ENCODE measurements around the gene DAP.

- TF ChIP-seq POLR2A (IDR thresholded peaks at IDR 0.05) = no peak
- TF ChIP-seq CTCF (IDR thresholded peaks at IDR 0.05) = no peak
Observed at GRCh38 chr5:10674582-10674981, 86.5 kb downstream of the DAP start.
